ENCODE data around the gene ENG.

Gene ENG

GRCh38 chr9:127867356-127868277, 13.2 kb upstream of the ENG start:
- FAIRE-seq, result no peak

GRCh38 chr9:127866535-127866934, 12.1 kb upstream of the ENG start:
- no peak for DNase-seq (ENCODE audit: extremely low spot score, insufficient read length, low read depth)
- no peak for FAIRE-seq

More at GRCh38 chr9:127867356-127868277, 13.2 kb upstream of the ENG start:
- no peak for DNase-seq (ENCODE audit: extremely low spot score, insufficient read length, low read depth)

GRCh38 chr9:127865645-127866464, 11.4 kb upstream of the ENG start:
- FAIRE-seq (no peak), DNase-seq (ENCODE audit: extremely low spot score, insufficient read length, low read depth) (no peak)

- FAIRE-seq (no peak), DNase-seq (ENCODE audit: extremely low spot score, insufficient read length, low read depth) (no peak)
These were observed 8.7 kb upstream of the ENG start for GRCh38 chr9:127863191-127863621.

- no peak for FAIRE-seq
- peak; percentile 42 for DNase-seq (ENCODE audit: extremely low spot score, insufficient read length, low read depth)
These were observed 7.9 kb upstream of the ENG start for GRCh38 chr9:127862075-127863011.

GRCh38 chr9:127860779-127861178, 6.3 kb upstream of the ENG start:
- DNase-seq (ENCODE audit: extremely low spot score, insufficient read length, low read depth) (no peak), FAIRE-seq (no peak)

- FAIRE-seq (no peak), DNase-seq (ENCODE audit: extremely low spot score, insufficient read length, low read depth) (no peak)
These were observed 5.8 kb upstream of the ENG start for GRCh38 chr9:127860260-127860659.

- no peak for DNase-seq (ENCODE audit: extremely low spot score, insufficient read length, low read depth)
- no peak for FAIRE-seq
These were observed 3.6 kb upstream of the ENG start for GRCh38 chr9:127858041-127858512.

GRCh38 chr9:127857278-127857677, 2.8 kb upstream of the ENG start:
- DNase-seq (ENCODE audit: extremely low spot score, insufficient read length, low read depth) (no peak), FAIRE-seq (no peak)

GRCh38 chr9:127856729-127857116, 2.3 kb upstream of the ENG start:
- DNase-seq (ENCODE audit: extremely low spot score, insufficient read length, low read depth), result no peak
- no peak for FAIRE-seq

GRCh38 chr9:127856094-127856728, 1.8 kb upstream of the ENG start:
- FAIRE-seq (no peak), DNase-seq (ENCODE audit: extremely low spot score, insufficient read length, low read depth) (no peak)

GRCh38 chr9:127855522-127855921, 1.1 kb upstream of the ENG start:
- FAIRE-seq (no peak), DNase-seq (ENCODE audit: extremely low spot score, insufficient read length, low read depth) (no peak)

GRCh38 chr9:127854960-127855359, 502 bp upstream of the ENG start:
- no peak for FAIRE-seq
- no peak for DNase-seq (ENCODE audit: extremely low spot score, insufficient read length, low read depth)

GRCh38 chr9:127853312-127854183, 910 bp downstream of the ENG start:
- FAIRE-seq, result no peak
- DNase-seq (ENCODE audit: extremely low spot score, insufficient read length, low read depth), result no peak

- FAIRE-seq (no peak), DNase-seq (ENCODE audit: extremely low spot score, insufficient read length, low read depth) (no peak)
These were observed 1.6 kb downstream of the ENG start for GRCh38 chr9:127852829-127853228.

GRCh38 chr9:127850286-127850830, 4.1 kb downstream of the ENG start:
- FAIRE-seq (no peak), DNase-seq (ENCODE audit: extremely low spot score, insufficient read length, low read depth) (no peak)

GRCh38 chr9:127848756-127849504, 5.5 kb downstream of the ENG start:
- FAIRE-seq (no peak), DNase-seq (ENCODE audit: extremely low spot score, insufficient read length, low read depth) (no peak)

Measured in GM18507 (cell line).